Retinal pigment epithelial cell (primary cell): Measurements from ENCODE around the gene S1PR3.

Source experiments
- DNase-seq: peaks from one replicate; pipeline ENCODE4 v3.0.0-alpha.2; 2010; ENCODE audit warnings: low read depth
- H3K4me3 ChIP-seq: 2 replicates; pipeline ENCODE4 v1.5.1; 2011; ENCODE audit warnings: mild to moderate bottlenecking, low read length, control low read depth, moderate library complexity
- CTCF ChIP-seq: conservative IDR thresholded peaks from 2 replicates; pipeline ENCODE4 v1.5.1; 2011; ENCODE audit warnings: low read depth, low read length, control low read depth, inconsistent platforms

Gene S1PR3

GRCh38 chr9:89009546-89009840 lies 18.2 kb downstream of the S1PR3 start:
- H3K4me3 ChIP-seq, result no peak overlapping the region
- no peak for TF ChIP-seq CTCF
- DNase-seq, result no peak

DNA sequence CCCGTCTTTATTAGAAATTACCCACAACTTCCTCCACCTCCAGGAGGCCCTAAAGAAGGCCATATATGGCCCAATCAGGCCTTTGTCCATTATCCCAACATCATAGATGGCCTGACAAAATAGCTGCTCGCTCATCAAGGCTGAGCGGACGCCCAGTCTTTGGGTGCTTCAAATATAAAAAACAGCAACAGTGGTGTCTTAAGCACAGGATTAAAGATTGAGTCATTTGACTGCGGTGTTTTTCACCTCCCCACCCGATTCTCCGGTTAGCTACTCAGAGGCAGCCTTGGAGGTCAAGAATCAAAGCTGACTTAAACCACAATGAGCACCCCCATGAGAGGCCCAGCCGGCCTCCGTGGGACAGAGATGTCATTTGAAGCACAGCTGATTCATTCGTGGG lies 18.8 kb downstream of the S1PR3 start:
- H3K4me3 ChIP-seq, result no peak overlapping the region
- DNase-seq, result peak; percentile 67
- no peak for TF ChIP-seq CTCF

- no peak for TF ChIP-seq CTCF
- DNase-seq, result peak; percentile 29
These were observed 19.4 kb downstream of the S1PR3 start for GRCh38 chr9:89010526-89011111.

GRCh38 chr9:89011683-89012082 lies 20.4 kb downstream of the S1PR3 start:
- H3K4me3 ChIP-seq, result no peak overlapping the region
- no peak for TF ChIP-seq CTCF

More at GRCh38 chr9:89010526-89011111, 19.4 kb downstream of the S1PR3 start:
- H3K4me3 ChIP-seq, result no peak overlapping the region

GRCh38 chr9:89012294-89013042 lies 21.2 kb downstream of the S1PR3 start:
- no peak overlapping the region for H3K4me3 ChIP-seq
- TF ChIP-seq CTCF, result no peak
- no peak for DNase-seq

More at GRCh38 chr9:89011683-89012082, 20.4 kb downstream of the S1PR3 start:
- no peak for DNase-seq

GRCh38 chr9:89013660-89014059 lies 22.4 kb downstream of the S1PR3 start:
- TF ChIP-seq CTCF, result no peak
- DNase-seq, result no peak
- no peak overlapping the region for H3K4me3 ChIP-seq

DNA sequence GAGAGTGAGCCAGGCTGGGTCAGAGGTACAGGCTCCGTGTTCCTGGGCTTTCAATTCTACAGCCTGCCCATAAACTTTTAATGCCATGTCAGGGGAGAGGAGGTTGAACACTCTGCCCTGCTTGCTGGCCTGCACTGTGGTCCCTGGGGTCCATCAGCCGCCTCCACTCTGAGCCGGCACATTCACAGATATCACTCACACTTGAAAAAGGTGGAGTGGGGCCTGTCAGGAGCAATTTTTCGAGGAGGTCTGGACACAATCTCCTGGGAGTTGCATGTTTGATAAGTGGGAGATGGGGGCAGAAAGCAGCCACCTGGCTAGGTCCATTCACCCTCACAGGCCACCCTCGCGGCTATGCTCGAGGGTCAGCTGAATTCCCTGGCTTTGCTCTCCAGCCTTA lies 22.9 kb downstream of the S1PR3 start:
- H3K4me3 ChIP-seq, result no peak overlapping the region
- no peak for TF ChIP-seq CTCF
- DNase-seq, result no peak
